NB4 (cell line): Measurements from ENCODE around the gene KLHDC9.

Experiments
- CTCF ChIP-seq: IDR thresholded peaks from one replicate; pipeline ENCODE4 v1.5.1; 2012; ENCODE audit warnings: low read depth, low read length
- POLR2A ChIP-seq: IDR thresholded peaks from 2 replicates; pipeline ENCODE4 v1.6.1; 2011; ENCODE audit warnings: mild to moderate bottlenecking; ENCODE audit not compliant: insufficient read length; ENCODE audit errors: extremely low read depth

- TF ChIP-seq CTCF (no peak), POLR2A (no peak)
Measured at GRCh38 chr1:161114556-161114955, 16.4 kb downstream of the KLHDC9 start.
